ENCODE measurements around the gene AGXT. TPM values are rescaled to one million over a fixed set of nuclear protein-coding genes. Genes with fewer than 3 reads are reported as not detected.

The AGXT gene
- total RNA-seq, 2 experiments from 2014 or later, result not detected

DNA sequence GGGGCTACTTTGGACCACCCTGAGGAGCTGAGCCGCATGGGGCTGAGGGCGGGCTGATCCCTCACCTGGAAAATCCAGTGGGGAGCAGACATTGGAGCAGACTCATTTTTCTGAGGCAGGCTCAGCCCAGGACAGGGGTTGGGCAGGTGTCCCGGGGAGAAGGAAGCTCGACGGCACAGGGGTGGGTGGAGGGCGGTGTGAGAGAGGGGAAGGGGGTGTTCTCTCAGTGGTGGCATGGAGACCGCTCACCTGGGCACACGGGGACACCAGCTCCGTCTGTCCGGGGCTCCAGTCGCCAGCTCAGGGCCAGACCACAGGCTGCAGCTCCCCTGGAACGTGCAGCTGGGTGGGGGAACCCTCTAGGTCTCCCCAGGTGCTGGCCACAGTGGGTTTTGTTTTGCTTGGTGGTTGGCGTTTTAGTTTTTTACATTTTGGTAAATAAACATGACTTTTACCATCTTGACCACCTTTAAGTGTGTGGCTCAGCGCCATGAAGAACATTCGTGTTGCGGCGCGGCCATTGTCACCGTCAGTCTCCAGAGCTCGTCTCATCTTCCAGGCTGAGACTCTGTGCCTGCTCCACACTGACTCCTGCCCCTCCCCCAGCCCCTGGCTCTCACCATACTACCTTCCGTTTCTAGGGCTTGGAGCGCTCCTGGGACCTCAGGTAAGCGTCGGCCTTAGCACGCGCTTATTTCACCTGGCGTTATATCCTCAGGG, 31.7 kb downstream of the AGXT start:
- no TSS peak for BruUV-seq (replicated peaks)
- intact Hi-C loops (cut with micrococcal nuclease; ENCODE audit: unreplicated experiment), result no loop called here
- no peaks in the 10 kb centered on the region for H3K9me2 ChIP-seq (ENCODE audit: insufficient read depth, low read length)
- CTCF ChIA-PET (ENCODE audit: unreplicated experiment), result no interaction called here
- H3K4me1 ChIP-seq (ENCODE audit: insufficient read depth, low read length, poor library complexity, severe bottlenecking), result no peaks in the 10 kb centered on the region
- TF ChIP-seq, protein P1, sequence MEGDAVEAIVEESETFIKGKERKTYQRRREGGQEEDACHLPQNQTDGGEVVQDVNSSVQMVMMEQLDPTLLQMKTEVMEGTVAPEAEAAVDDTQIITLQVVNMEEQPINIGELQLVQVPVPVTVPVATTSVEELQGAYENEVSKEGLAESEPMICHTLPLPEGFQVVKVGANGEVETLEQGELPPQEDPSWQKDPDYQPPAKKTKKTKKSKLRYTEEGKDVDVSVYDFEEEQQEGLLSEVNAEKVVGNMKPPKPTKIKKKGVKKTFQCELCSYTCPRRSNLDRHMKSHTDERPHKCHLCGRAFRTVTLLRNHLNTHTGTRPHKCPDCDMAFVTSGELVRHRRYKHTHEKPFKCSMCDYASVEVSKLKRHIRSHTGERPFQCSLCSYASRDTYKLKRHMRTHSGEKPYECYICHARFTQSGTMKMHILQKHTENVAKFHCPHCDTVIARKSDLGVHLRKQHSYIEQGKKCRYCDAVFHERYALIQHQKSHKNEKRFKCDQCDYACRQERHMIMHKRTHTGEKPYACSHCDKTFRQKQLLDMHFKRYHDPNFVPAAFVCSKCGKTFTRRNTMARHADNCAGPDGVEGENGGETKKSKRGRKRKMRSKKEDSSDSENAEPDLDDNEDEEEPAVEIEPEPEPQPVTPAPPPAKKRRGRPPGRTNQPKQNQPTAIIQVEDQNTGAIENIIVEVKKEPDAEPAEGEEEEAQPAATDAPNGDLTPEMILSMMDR (conservative IDR thresholded peaks at IDR 0.05; ENCODE audit: low read length), result no peak
- no peak for TF ChIP-seq EZH2phosphoT487 (IDR thresholded peaks at IDR 0.05; ENCODE audit: borderline replicate concordance, low read depth, low read length)
- no peak overlapping the region for H3K27ac ChIP-seq (ENCODE audit: low read depth, low read length, poor library complexity, severe bottlenecking)
- no peak overlapping the region for H3K4me3 ChIP-seq (ENCODE audit: low read depth, low read length, poor library complexity, severe bottlenecking)
- H4K20me1 ChIP-seq (ENCODE audit: insufficient read depth, low read length), result no peaks in the 10 kb centered on the region
- POLR2A ChIA-PET, result no interaction called here
- no peak overlapping the region for H3K4me2 ChIP-seq (ENCODE audit: low read length)
- no peaks in the 10 kb centered on the region for H3K9me3 ChIP-seq (ENCODE audit: low read length)
- H3K79me2 ChIP-seq (ENCODE audit: insufficient read depth, low read depth, low read length), result no peaks in the 10 kb centered on the region
- H3K36me3 ChIP-seq (ENCODE audit: insufficient read depth, low read length), result no peaks in the 10 kb centered on the region
- no peak overlapping the region for H2AFZ ChIP-seq (ENCODE audit: low read length)
- DNase-seq (ENCODE audit: low spot score), result no peak

DNA sequence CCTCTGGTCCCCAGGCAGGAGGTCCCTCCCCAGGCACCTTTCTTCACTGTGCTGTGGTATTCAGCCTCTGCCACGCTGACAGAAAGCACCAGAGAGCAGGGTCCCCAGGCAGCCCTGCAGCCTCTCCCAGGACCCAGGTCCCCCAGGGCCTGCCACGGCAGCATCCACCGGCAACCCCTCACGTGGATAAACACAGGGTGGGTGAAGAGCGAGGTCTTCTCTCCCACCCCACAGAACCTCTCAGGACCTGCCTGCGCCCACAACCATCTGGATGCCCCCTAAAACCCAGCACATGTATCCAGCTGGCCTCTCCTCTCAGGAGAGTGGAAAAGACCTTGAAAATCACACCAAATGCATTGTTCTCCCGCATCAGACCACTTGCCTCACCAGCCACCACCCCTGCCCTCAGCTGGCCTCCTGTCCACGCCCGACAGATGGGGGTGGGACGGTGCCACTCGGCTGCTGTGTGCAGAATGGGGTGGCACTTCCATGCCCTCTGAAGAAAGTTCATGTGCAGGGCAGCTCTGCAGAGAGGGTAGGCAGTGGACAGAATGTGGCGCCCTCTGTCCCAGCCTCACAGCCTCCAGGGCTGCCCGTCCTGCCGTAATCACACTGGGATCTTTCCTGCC, 33.5 kb downstream of the AGXT start:
- Histone ChIP-seq H4K20me1 (ENCODE audit: insufficient read depth, low read length) (no peaks in the 10 kb centered on the region), H3K79me2 (ENCODE audit: insufficient read depth, low read depth, low read length) (no peaks in the 10 kb centered on the region), H3K27ac (ENCODE audit: low read depth, low read length, poor library complexity, severe bottlenecking) (no peak overlapping the region), H3K36me3 (ENCODE audit: insufficient read depth, low read length) (no peaks in the 10 kb centered on the region), H3K9me2 (ENCODE audit: insufficient read depth, low read length) (no peaks in the 10 kb centered on the region), H3K4me1 (ENCODE audit: insufficient read depth, low read length, poor library complexity, severe bottlenecking) (no peaks in the 10 kb centered on the region), H3K4me2 (ENCODE audit: low read length) (no peak overlapping the region), H3K9me3 (ENCODE audit: low read length) (no peaks in the 10 kb centered on the region), H2AFZ (ENCODE audit: low read length) (no peak overlapping the region), H3K4me3 (ENCODE audit: low read depth, low read length, poor library complexity, severe bottlenecking) (no peak overlapping the region)
- no peak for DNase-seq (ENCODE audit: low spot score)
- BruUV-seq (replicated peaks), result no TSS peak
- intact Hi-C loops (cut with micrococcal nuclease; ENCODE audit: unreplicated experiment), result no loop called here
- ChIA-PET CTCF (ENCODE audit: unreplicated experiment) (no interaction called here), POLR2A (interaction anchor here (1.4 kb wide), 1 partner anchor 33 kb away, joined by 3 read pairs; no protein-coding TSS in a partner anchor)
- TF ChIP-seq, protein P1 (conservative IDR thresholded peaks at IDR 0.05; ENCODE audit: low read length), result no peak
- TF ChIP-seq EZH2phosphoT487 (IDR thresholded peaks at IDR 0.05; ENCODE audit: borderline replicate concordance, low read depth, low read length), result no peak

DNA sequence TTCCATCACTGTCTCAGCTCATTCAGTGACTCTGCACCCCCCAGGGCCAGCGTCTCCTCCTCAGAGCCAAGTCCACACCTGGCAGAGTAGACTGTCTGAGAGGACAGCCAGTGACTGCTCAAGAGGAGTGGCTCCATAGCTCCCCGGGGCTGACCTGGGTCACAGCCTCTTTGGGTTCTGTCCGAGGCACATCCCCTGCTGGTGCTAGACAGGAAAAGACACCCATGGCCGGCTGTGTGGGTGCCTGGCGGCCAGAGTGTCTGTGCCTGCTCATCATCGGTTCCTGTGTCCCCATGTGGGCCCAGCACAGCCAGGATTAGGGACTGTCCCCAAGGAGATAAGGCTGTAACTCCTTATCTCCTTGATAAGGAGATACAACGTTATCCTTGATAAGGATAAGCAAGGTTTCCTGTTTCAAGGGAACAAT, 34.0 kb downstream of the AGXT start:
- BruUV-seq (replicated peaks), result no TSS peak
- Histone ChIP-seq H3K27ac (ENCODE audit: low read depth, low read length, poor library complexity, severe bottlenecking) (no peak overlapping the region), H3K9me3 (ENCODE audit: low read length) (no peaks in the 10 kb centered on the region), H3K79me2 (ENCODE audit: insufficient read depth, low read depth, low read length) (no peaks in the 10 kb centered on the region), H3K36me3 (ENCODE audit: insufficient read depth, low read length) (no peaks in the 10 kb centered on the region), H3K9me2 (ENCODE audit: insufficient read depth, low read length) (no peaks in the 10 kb centered on the region), H4K20me1 (ENCODE audit: insufficient read depth, low read length) (no peaks in the 10 kb centered on the region), H2AFZ (ENCODE audit: low read length) (no peak overlapping the region), H3K4me3 (ENCODE audit: low read depth, low read length, poor library complexity, severe bottlenecking) (no peak overlapping the region), H3K4me2 (ENCODE audit: low read length) (no peak overlapping the region), H3K4me1 (ENCODE audit: insufficient read depth, low read length, poor library complexity, severe bottlenecking) (no peaks in the 10 kb centered on the region)
- CTCF ChIA-PET (ENCODE audit: unreplicated experiment), result no interaction called here
- POLR2A ChIA-PET, result interaction anchor here (1.4 kb wide), 1 partner anchor 33 kb away, joined by 3 read pairs; no protein-coding TSS in a partner anchor
- TF ChIP-seq, protein P1 (conservative IDR thresholded peaks at IDR 0.05; ENCODE audit: low read length), result no peak
- no peak for TF ChIP-seq EZH2phosphoT487 (IDR thresholded peaks at IDR 0.05; ENCODE audit: borderline replicate concordance, low read depth, low read length)
- DNase-seq (ENCODE audit: low spot score), result no peak
- intact Hi-C loops (cut with micrococcal nuclease; ENCODE audit: unreplicated experiment), result no loop called here
